Ureter (tissue), 1 donor: ENCODE measurements around the gene CYTH1. TPM values are rescaled to one million over a fixed set of nuclear protein-coding genes. Genes with fewer than 3 reads are reported as not detected.

Experiments
- DNase-seq: peaks from one replicate; pipeline ENCODE4 v3.0.0-alpha.2; 2020; ENCODE audit warnings: low spot score
- total RNA-seq: library from RNA; stranded (reverse); gene quantifications from one replicate; pipeline ENCODE4 v1.2.4, GENCODE V29; 2023
- donor health status: DM: yes; HTN: yes; CAD: no.

The CYTH1 gene
- total RNA-seq, 1 donor from 2014 or later, result 55.6 TPM

- DNase-seq, result no peak
Measured at GRCh38 chr17:78716292-78716691, 65.8 kb downstream of the CYTH1 start.

DNA sequence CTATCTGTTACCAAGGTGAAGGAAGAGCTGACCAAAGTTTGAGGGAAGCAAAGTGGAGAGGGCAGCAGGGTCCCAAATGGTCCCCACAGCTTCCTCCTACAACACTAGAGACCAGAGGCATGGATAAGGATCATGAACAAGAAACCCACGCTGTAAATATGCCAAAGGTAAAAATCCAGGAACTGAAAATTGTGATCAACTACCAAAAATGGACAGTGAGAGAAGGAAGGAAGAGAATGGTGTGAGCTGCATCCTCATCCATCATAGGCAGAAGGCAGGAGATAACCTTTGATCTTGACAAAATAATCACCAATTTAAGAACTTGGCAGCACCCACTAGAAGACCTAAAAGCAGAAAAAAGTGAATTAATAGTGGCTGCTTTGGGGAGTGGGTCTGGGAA lies 66.2 kb downstream of the CYTH1 start:
- no peak for DNase-seq

DNA sequence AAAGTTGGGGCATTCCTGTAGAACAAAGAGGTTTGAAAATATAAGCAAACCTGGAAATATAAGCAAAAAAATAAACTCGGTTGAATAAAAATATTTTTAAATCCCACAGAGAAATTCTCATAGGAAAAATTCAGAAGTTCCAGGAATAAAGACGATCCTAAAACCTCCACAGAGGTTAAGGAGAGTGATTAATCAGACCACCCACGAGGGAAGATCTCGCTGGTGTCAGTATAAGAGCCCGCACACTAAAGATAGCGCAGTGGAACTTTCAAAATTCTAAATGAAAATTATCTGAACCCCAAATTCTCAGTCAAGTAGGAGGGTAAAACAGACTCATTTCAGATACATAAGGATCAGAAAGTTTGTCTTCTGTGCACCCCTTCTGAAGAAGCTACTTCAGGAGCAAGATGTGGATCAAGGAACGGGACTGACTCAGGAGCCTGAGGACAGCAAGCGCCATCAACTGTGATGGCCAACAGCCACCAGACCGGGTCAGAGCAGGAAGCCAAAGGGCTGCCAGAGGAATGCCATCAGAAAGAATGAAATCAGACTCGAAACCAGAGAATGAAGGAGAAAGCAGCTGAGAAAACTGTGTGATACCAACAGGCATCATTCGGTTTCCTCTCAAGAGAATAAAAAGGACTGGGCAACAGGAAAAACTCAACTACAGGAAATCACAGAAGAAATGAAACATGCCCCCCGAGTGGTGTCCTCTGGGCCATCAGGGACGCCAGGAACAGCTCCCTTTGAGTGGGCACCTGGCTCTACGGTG lies 66.9 kb downstream of the CYTH1 start:
- no peak for DNase-seq

DNA sequence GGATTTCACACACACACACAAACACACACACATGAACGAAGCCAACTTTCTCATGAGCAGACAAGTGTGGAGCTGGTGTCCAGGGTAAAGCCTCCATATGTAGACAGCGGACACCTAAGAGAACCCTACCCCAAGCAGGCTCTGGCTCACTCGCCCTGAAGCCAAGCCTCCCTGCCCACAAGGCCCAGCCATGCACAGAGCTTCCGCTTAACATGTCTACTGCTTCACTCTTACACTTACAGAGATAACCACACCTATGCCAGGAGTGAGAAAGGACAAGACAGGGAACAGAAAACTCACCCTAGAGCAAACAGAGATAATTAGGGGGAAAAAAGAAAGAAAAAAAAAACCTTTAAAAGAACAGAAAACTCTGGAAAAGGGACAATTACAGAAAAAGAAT lies 67.5 kb downstream of the CYTH1 start:
- no peak for DNase-seq

- DNase-seq, result no peak
Measured at GRCh38 chr17:78712043-78712442, 70.0 kb downstream of the CYTH1 start.

- no peak for DNase-seq
Measured at GRCh38 chr17:78710607-78711006, 71.5 kb downstream of the CYTH1 start.

- DNase-seq, result no peak
Measured at GRCh38 chr17:78709751-78710181, 72.3 kb downstream of the CYTH1 start.

GRCh38 chr17:78709119-78709681 lies 72.9 kb downstream of the CYTH1 start:
- no peak for DNase-seq

- DNase-seq, result peak; percentile 59
Measured at GRCh38 chr17:78708510-78708973, 73.5 kb downstream of the CYTH1 start.

DNA sequence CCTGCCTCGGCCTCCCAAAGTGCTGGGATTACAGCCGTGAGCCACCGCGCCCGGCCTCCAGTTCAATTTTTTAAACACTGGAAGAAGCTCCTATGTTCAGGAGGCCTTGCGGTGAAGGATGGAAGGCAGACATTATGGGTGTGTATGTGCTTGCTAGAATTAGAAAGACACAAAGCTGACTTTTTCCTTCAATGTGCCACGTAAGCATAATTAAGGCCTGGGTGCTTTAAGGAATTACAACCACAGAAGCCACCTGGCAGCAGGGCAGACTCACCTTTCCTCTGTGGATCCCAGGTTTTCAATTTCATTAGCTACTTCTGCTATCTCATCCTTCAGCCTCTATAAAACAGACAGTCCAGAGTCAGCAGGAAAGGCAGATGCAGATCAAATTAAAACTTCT lies 74.2 kb downstream of the CYTH1 start:
- no peak for DNase-seq

GRCh38 chr17:78707016-78707415 lies 75.1 kb downstream of the CYTH1 start:
- DNase-seq, result no peak

GRCh38 chr17:78706271-78706915 lies 75.7 kb downstream of the CYTH1 start:
- no peak for DNase-seq

DNA sequence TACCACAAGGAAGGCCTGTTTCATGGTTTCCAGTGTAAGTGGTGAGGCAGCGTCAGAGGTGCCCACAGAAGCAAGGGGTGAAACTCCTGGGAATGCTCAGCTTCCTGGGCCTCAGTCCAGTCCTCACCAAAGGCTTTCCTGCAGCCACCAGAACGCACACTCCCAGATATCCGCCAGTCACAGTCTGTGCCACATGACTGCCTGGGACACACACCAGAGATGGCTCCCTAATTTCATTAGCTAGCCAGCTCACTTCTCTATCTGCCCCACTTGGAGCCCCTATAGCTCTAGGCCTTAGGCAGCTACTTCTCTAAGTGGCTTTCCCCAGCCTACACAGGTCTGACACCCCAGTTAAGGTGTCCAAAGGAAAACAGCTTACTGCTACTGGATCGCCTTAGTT lies 77.0 kb downstream of the CYTH1 start:
- DNase-seq, result no peak

- DNase-seq, result no peak
Measured at GRCh38 chr17:78704594-78704993, 77.5 kb downstream of the CYTH1 start.

- DNase-seq, result no peak
Measured at GRCh38 chr17:78697554-78698343, 84.3 kb downstream of the CYTH1 start.

- DNase-seq, result no peak
Measured at GRCh38 chr17:78697122-78697521, 85.0 kb downstream of the CYTH1 start.

DNA sequence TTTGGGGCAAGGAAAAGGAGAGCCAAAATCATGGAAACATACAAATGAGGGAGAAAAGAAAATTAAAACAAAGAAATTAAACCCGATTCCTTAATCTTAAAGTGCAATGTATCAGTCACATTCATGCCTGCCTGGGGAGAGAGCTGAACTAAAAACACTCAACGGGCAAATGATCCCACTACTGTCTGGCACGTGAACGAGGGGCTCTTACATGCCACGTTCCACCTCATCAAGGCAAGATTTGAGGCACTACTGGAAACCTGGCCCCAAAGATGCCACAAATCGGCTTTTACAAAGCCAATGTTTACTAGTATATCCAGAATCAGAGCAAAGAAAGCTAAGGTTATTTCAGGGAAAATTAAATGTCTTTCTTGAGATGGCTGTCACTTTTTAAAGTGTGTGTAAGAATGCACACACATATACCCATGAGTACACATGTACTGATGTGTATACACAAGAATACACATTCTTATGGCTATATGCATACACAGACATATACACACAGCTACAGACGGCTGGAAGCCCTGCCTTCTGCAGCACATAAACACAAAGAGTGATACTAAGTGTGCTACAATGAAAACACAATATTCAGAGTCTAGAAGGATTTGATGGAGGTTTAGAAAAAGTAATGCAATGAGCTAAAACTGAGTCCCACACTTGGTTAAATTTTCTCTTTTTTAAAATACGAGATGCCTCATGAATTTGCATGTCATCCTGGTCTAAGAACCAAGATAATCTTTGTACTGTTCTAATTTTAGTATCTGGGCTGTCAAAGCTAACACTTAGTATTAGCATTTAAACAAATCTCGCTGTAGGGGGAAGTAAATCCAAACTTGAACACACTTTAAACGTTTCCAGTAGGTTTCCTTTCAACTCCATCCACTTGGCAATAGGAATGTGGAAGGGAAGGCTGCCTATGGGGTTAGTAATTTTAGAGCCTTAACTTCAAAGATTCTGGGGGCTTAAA lies 85.8 kb downstream of the CYTH1 start:
- DNase-seq, result no peak

- DNase-seq, result no peak
Measured at GRCh38 chr17:78694805-78695531, 87.1 kb downstream of the CYTH1 start.

DNA sequence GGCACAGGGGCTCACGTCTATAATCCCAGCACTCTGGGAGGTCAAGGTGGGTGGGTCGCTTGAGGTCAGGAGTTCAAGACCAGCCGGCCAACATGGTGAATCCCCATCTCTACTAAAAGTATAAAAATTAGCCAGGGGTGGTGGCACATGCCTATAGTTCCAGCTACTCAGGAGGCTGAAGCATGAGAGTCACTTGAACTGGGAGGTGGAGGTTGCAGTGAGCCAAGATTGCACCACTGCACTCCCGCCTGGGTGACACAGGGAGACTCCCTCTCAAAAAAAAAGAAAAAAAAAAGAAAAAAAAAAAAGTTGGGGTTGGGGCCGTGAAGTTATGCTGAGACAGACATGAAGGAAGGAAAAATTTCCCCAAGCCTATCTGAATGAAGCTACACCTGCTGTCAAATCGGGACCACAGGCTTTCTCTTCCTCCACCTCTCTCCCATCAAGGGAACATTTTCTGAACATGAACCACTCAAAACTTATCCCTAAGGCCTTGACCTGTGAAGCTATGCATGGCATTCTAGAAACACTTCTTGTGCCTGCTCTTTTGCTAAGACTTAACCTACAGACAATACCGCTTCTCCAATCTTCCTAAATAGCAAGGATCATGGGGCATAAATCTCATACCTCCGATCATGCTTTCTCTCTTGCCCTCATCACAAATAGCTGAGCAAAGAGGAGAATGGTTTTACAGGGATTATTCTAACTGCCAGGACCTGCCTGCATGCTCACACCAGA lies 88.6 kb downstream of the CYTH1 start:
- no peak for DNase-seq
